ENCODE data around the gene ADGRL4.

DNA sequence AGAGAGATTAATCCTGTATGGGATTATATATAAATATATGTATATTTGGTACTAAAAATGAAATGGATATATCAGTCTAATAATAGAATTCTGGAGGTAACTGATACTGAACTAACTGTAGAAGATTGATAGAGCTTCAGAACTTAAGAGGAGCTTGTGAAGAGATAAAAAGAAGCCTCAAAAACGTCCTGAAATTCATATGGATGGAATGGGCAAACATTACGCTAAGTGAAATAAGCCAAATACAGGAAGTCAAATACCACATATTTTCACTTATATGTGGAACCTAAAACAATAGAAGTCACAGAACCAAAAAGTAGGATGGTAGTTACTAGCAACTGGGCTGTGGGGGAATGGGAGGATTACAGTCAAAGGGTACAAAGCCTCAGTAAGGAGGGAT is 36.0 kb upstream of the ADGRL4 start:
- no peak for TF ChIP-seq HDAC8 (tag; IDR thresholded peaks at IDR 0.05)
- no peak for TF ChIP-seq KDM4B (IDR thresholded peaks at IDR 0.05; ENCODE audit: borderline replicate concordance in 2 of 2, low read depth in 1 of 2)
